GM18909 (cell line): ENCODE data around the gene ADAMTSL2.

Experiments used
- ATAC-seq: cut with Tn5 transposase; IDR thresholded peaks from one replicate; pipeline ENCODE4 v1.9.1; 2021; ENCODE audit warnings: mild to moderate bottlenecking; ENCODE audit not compliant: unreplicated experiment, poor library complexity

Gene ADAMTSL2

DNA sequence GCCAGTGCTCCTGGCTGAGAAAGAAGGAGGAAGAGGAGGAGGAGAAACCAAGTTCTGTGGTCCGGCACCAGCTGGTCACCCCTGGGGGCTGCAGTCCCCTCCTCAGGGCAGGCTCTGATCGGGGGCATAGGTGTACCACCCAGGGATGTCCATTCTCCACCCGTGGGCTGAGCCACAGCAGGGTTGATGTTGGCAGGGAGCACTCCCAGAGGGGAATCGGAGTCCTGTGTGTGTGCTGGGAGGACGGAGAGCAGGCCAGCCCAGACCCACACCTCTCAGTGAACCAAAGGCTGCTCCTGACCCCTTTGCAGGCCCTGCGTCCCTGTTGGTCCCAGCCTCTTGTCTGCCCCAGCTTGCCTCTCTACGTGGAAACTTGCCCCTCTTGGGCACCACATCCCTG lies 4.6 kb upstream of the ADAMTSL2 start:
- ATAC-seq: no peak

GRCh38 chr9:133531293-133531692 lies 3.2 kb upstream of the ADAMTSL2 start:
- no peak for ATAC-seq

GRCh38 chr9:133532937-133533668 lies 1.4 kb upstream of the ADAMTSL2 start:
- no peak for ATAC-seq

- no peak for ATAC-seq
Measured at GRCh38 chr9:133533857-133534256, 647 bp upstream of the ADAMTSL2 start.

- no peak for ATAC-seq
Measured at GRCh38 chr9:133535306-133535877, 888 bp downstream of the ADAMTSL2 start.

DNA sequence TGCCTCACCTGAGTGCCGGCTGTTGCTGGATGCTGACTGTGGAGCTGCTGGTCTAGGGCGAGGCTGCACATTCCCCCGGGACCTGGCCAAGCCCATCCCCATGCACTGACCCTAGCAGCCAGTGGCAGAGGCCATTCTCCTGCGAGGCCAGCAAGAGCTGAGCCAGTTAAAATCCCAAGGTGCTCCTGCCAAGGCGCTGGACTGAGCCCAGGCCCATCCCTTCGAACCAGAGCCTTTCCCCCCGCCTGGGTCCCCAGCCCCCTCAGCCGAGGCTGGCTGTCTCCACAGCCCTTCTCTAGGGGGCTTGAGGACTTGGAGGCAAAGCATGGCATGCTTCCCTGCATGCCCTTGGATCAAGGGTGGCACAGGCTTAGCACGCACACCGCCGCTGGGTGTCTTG lies 1.6 kb downstream of the ADAMTSL2 start:
- ATAC-seq: no peak

DNA sequence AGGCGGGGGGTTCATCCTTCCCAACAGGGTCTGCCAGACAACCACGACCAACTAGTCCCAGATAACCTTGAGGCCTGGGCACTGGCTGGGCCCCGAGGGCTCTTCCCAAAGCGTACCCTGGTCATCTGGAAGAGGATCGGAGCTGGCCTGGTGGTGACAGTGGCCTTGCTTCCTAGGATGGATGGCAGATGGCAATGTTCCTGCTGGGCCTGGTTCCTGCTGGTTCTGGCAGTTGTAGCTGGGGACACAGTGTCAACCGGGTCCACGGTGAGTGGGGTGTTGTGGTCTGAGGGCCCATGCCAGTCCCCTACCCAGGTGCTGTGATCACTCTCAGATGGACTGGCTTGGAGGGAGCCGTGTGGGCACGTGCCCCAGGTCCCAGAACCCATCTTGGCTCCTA lies 2.0 kb downstream of the ADAMTSL2 start:
- ATAC-seq: no peak

- ATAC-seq: no peak
Measured at GRCh38 chr9:133537257-133537656, 2.8 kb downstream of the ADAMTSL2 start.

GRCh38 chr9:133538176-133538575 lies 3.7 kb downstream of the ADAMTSL2 start:
- no peak for ATAC-seq

GRCh38 chr9:133538851-133539833 lies 4.6 kb downstream of the ADAMTSL2 start:
- no peak for ATAC-seq

GRCh38 chr9:133539991-133540697 lies 5.6 kb downstream of the ADAMTSL2 start:
- no peak for ATAC-seq

GRCh38 chr9:133540698-133541025 lies 6.2 kb downstream of the ADAMTSL2 start:
- no peak for ATAC-seq

DNA sequence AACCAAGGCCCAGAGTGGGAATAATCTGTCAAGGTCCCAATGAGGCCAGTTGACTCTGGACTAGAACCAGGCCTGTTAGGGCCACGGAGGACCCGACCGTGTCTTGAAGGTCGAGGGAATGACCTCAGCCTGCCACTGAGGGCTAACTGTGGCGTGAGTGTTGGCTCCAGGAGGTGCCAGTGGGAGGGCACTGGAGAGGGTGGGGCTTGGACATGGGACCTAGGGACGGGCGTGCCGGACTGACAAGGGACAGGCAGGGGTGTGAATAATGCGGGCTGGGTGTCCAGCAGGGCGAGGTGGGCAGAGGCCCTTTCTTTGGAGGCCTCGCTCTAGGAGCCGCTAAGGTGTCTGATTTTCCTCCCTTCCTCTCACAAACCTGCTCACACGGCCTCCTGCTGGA lies 7.5 kb downstream of the ADAMTSL2 start:
- ATAC-seq: no peak

DNA sequence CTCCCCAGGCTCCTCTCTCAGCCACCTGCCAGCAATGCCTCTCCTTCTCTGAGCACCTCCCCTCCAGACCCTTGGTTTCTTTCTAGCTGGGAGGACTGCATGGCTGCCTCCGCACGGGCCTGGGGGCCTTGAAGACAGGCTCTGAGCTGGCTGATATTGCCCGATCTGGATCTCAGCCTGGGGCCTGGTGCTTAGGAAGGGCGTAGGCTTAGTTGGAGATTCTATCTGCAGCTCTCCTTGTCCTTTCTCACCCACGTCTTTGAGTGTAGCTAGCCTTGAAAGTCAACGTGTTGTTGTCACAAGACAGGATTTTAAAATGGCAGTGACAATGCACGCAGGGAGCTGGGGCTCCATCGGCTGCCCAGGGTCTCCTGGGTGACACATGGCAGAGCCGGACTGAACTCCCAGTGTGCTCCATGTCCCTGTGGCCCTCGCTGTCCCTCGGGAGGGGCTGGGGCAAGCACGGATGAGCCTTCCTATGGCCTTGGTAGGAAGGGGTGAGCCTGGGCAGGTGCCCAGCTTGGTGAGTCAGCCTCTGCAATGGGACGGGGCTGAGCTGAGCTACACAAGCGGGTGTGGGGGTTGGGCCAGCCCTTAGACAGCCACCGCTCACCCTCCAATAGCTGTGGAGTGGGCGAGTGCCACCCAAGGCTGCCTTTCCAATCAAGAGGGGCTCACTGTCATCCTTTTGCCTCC lies 9.4 kb downstream of the ADAMTSL2 start:
- ATAC-seq: no peak

DNA sequence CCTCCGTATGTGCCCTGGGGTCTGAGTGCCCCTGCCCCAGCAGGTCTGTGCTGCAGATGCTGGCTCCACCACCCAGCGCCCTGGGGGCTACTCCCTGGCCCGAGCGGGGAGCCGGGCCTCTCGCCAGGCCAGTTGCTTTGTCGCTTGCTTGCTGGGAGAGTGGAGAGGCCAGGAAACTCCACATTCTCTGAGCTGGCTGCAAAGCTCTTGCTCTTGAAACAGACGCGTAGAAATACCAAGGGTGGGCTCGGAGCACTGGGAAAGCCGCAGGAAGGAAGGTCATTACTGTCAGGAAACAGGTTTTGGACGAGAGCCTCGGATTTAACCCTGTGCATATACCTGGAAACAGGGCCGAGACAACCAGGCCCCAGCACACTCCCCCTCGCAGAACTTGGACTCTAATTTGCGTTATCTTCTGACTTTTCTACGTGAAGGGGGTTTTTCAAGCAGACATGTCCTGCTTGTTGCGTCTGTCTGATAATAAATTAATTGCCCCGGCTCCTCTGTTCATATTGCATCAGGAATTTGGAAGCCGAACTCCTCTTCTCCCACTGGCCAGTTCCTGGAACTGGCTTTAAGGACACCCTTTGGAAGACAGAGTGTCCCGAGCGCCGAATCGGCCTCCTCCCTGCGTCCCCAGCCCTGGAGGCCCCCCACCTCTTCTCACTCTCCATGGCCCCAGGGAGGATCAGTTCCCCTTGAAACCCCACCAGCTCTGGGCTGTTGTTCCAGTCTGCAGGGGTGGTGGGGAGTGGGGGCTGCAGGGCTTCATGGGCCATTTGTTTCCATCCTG lies 11.2 kb downstream of the ADAMTSL2 start:
- no peak for ATAC-seq

DNA sequence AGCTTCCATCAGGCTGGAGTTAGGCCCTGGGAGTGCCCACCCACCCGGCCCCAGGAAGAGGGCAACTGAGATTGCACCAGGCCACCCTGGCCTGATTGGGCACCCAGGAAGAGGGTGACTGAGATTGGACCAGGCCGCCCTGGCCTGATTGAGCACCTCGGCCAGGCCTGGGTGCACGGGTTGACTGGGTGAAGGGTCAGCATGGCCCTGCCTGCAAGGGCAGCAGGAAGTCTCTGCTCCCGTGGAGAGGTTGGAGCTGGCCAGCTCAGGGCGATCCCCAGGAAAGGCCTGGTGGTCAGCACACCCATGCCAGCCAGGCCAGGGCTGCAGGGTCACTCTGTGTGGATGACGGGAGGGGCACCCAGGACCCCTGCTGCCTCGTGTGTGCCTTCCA lies 11.8 kb downstream of the ADAMTSL2 start:
- no peak for ATAC-seq

- ATAC-seq: no peak
Measured at GRCh38 chr9:133547116-133547515, 12.6 kb downstream of the ADAMTSL2 start.

GRCh38 chr9:133551446-133551845 lies 16.9 kb downstream of the ADAMTSL2 start:
- no peak for ATAC-seq

DNA sequence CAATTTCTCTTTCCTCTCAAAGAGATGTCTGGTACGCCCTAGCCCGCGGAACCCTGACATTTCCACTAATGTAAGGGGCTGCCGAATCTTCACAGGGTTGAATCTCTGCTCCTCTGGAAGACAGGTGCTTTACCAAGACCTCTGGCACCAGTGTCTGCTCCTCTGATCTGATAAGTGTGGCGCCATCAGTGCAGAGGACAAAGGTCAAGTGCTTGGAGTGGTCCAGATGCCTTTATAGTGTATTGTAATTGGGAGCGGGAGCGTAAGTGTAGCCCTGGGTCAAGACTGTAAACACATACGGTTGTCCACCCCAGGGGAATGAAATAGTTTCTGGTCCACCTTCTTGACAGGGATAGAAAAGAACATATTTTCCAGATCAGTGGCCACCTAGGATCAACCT lies 17.7 kb downstream of the ADAMTSL2 start:
- ATAC-seq: no peak
